Colon (tissue), 2 donors: ENCODE data around the gene FBXO42.

Source experiments
- FAIRE-seq: peaks from 2 replicates; lab custom pipeline; 2012; peaks lifted over from hg19 to GRCh38; lab: Jason Lieb, UNC
- donor health status: control.
- donor health status: control.

The FBXO42 gene

GRCh38 chr1:16351994-16352841 lies at the start of gene FBXO42:
TSS of gene FBXO42 (minus strand) at chr1:16352480. CDS start at chr1:16315418, 37,062 bp downstream.
- no peak for FAIRE-seq

- FAIRE-seq = no peak
Observed at GRCh38 chr1:16398371-16398953, 46.2 kb upstream of the FBXO42 start.

GRCh38 chr1:16397120-16397519 lies 44.8 kb upstream of the FBXO42 start:
- no peak for FAIRE-seq

- no peak for FAIRE-seq
Observed at GRCh38 chr1:16396591-16396990, 44.3 kb upstream of the FBXO42 start.

- no peak for FAIRE-seq
Observed at GRCh38 chr1:16394977-16395376, 42.7 kb upstream of the FBXO42 start.

GRCh38 chr1:16393570-16394521 lies 41.6 kb upstream of the FBXO42 start:
- FAIRE-seq = no peak

GRCh38 chr1:16392740-16393569 lies 40.7 kb upstream of the FBXO42 start:
- no peak for FAIRE-seq

- no peak for FAIRE-seq
Observed at GRCh38 chr1:16391411-16391810, 39.1 kb upstream of the FBXO42 start.

GRCh38 chr1:16387201-16388188 lies 35.2 kb upstream of the FBXO42 start:
- FAIRE-seq = no peak

- FAIRE-seq = no peak
Observed at GRCh38 chr1:16386454-16387113, 34.3 kb upstream of the FBXO42 start.

- FAIRE-seq = no peak
Observed at GRCh38 chr1:16385659-16386453, 33.6 kb upstream of the FBXO42 start.

- no peak for FAIRE-seq
Observed at GRCh38 chr1:16383888-16384287, 31.6 kb upstream of the FBXO42 start.

- FAIRE-seq = no peak
Observed at GRCh38 chr1:16380868-16381267, 28.6 kb upstream of the FBXO42 start.

- FAIRE-seq = no peak
Observed at GRCh38 chr1:16378443-16378842, 26.2 kb upstream of the FBXO42 start.

- no peak for FAIRE-seq
Observed at GRCh38 chr1:16376971-16377370, 24.7 kb upstream of the FBXO42 start.

GRCh38 chr1:16375521-16376340 lies 23.5 kb upstream of the FBXO42 start:
- no peak for FAIRE-seq

GRCh38 chr1:16374266-16374665 lies 22.0 kb upstream of the FBXO42 start:
- FAIRE-seq = no peak
